Measurements from ENCODE around the gene LRRC32.

GRCh38 chr11:76621868-76622267 lies 48.7 kb downstream of the LRRC32 start:
- TF ChIP-seq CTCF (IDR thresholded peaks at IDR 0.05) (no peak), POLR2A (IDR thresholded peaks at IDR 0.05) (no peak), POLR2AphosphoS5 (IDR thresholded peaks at IDR 0.05) (no peak), EP300 (IDR thresholded peaks at IDR 0.05) (no peak)
